Stimulated activated CD8-positive, alpha-beta memory T cell treated with anti-CD3 and anti-CD28 coated beads, Interleukin-12 subunit alpha, Interleukin-12 subunit beta, amount 100 ng/mL, for 4 hours (primary cell): ENCODE measurements around the gene GTPBP10.

Experiments
- DNase-seq: peaks from one replicate; pipeline ENCODE4 v3.0.0-alpha.2; 2020; ENCODE audit warnings: low read depth

The GTPBP10 gene

GRCh38 chr7:90351987-90352386, 5.5 kb downstream of the GTPBP10 start:
- DNase-seq = no peak

- no peak for DNase-seq
Observed at GRCh38 chr7:90383422-90383821, 36.9 kb downstream of the GTPBP10 start.

- no peak for DNase-seq
Observed at GRCh38 chr7:90383861-90384260, 37.3 kb downstream of the GTPBP10 start.

- no peak for DNase-seq
Observed at GRCh38 chr7:90384433-90384832, 37.9 kb downstream of the GTPBP10 start.

- no peak for DNase-seq
Observed at GRCh38 chr7:90387470-90388240, 41.1 kb downstream of the GTPBP10 start.

GRCh38 chr7:90390926-90391325, 44.4 kb downstream of the GTPBP10 start:
- no peak for DNase-seq

DNA sequence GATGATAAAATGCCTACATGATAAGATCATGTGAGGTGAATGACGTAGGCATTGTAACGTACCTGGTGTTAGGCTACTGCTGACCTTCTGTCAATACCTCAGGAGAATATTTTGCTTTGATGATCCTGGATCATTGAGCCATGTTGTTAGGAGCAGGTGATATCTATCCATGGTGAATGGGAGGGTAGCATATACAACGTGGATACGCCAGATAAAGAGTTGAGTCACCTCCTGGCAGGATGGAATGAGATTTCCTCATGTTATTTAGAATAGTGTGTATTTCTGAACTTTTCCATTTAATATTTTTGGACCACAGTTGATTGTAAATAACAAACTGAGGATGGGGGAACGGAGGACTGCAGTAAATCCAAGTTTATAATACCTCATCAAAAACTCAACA, 45.0 kb downstream of the GTPBP10 start:
- no peak for DNase-seq

- DNase-seq = no peak
Observed at GRCh38 chr7:90396420-90396819, 49.9 kb downstream of the GTPBP10 start.

DNA sequence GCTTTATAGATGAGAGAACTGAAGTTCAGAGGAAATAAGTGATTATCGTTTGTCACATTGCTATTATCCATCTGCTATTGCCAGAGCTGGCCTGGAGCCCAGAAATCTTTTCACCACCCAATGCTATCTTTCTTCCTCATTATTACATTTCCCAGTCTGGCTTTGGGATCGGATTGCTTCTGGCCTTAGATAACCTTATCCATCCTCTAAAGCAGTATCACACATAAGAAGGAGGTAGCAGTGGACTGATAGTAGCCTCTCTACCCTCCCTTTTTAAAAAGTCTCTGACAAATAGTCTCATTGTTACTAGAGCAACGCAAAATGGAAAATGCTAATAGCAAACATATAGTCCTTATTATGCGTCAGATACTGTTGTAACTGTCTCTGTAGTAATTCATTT, 55.5 kb downstream of the GTPBP10 start:
- no peak for DNase-seq

DNA sequence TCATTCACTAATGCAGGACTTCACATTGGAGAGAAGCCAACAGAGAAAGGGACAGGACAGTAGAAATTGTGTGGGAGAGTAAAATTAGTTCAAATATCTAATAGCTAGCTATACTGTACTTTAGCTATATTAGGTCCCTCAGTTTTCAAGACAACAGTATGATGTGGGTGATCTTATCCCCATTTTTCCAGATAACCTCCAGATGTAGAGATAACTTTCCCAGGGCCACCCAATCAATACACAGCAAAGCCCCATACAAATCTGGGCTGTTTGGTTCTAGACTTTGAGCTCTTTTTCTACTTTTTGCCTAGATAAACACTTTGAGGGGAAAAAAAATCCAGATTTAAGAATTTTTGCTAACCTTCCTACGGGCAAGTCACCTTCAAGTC, 56.3 kb downstream of the GTPBP10 start:
- no peak for DNase-seq

DNA sequence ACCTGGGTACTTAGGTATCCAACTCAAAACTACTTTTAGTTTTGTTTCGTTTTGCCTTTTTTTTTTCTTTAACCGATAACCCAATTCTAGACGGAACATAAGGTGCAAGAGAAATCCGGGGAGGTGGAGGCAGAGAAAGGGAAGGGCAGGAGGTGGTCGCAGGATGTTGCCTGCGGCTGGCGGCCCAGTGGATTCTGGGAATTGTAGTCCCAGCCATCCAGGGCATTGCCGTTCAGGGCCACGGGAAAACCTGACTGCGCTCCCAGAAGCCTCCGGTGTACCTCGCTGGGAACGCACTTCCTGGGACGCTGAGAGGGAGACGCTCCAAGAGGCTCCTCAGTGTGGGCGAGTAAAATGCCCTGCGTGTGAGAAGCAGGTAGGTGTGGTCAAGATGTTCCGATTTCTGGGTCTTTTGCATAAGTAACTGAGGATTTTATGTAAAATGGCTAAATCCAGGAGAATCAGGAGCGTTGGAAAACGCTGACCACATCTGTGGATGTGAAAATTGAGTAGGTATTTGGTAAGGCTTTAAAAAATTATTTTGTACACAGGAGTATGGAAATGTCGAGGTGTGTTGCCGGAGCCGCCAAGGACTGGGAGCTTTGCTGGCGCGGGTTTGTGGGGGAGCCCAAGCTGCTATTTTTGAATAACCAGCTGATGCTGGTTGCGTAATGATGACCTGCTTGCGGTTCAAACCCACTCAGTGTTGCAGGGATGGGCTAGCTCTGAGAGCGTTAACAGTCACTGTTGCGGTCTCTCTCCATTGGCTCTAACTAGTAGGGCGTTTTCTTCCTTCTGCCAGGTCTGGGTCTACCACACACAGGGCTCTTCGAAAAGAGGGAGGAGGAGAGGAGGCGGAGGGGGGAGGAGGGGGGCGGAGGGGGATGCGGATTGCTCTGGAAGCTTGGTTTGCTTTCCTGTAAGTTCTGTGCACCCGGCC, 56.9 kb downstream of the GTPBP10 start, which contains the start of gene CLDN12:
Gene CLDN12 (plus strand): TSS at position 288 of the 940 bp plus-strand sequence. CDS start 9,216 bp downstream, outside the sequence.
- peak; percentile 48 for DNase-seq

DNA sequence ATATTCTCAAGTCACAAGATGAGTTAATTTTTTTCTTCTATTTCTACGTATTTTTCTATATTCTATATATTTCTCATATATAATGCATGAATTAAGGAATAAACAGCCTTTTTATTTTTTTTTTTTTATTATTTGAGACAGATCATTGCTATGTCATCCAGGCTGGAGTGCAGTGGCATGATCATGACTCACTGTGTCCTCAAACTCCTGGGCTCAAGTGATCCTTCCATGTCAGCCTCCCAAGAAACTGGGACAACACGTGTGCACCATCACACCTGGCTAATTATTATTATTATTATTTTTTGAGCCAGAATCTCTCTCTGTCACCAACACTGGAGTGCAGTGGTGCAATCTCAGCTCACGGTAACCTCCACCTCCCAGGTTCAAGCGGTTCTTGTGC, 58.3 kb downstream of the GTPBP10 start:
- DNase-seq = no peak

- no peak for DNase-seq
Observed at GRCh38 chr7:90407484-90407821, 60.9 kb downstream of the GTPBP10 start.

- no peak for DNase-seq
Observed at GRCh38 chr7:90408142-90408541, 61.6 kb downstream of the GTPBP10 start.

- no peak for DNase-seq
Observed at GRCh38 chr7:90409667-90410066, 63.2 kb downstream of the GTPBP10 start.

DNA sequence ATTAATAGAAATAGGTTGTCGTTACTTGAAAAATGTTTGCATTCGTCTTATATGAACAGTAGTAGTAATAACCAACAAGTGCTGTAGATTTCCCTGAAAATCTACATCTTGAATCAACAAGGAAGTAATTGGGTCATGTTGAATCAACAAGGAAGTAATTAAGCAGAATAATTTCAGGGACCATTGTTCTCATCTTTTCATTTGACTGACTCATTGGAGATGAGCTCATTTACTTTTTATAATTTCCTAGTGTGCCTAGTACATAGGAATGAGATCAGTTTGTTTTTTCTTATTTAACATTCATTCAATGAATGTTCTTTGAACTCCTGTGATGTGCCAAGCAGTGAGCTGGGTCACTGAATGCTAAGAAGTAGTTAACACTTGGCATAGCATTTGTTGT, 65.0 kb downstream of the GTPBP10 start:
- no peak for DNase-seq

- no peak for DNase-seq
Observed at GRCh38 chr7:90412458-90413184, 66.1 kb downstream of the GTPBP10 start.

DNA sequence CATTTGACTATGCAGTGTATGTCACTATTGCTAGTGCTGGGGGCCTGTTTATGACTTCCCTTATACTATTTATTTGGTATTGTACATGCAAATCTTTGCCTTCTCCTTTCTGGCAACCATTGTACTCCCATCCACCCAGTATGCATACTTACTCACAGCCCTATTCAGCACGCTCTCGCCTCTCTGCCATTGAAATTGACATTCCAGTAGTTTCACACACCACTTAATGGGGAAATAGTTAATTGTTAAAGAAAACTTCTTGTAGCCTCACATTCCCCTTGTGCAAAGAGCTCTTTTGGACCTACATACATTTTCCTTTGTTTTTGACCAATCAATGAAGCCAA, 66.6 kb downstream of the GTPBP10 start:
- DNase-seq = no peak

DNA sequence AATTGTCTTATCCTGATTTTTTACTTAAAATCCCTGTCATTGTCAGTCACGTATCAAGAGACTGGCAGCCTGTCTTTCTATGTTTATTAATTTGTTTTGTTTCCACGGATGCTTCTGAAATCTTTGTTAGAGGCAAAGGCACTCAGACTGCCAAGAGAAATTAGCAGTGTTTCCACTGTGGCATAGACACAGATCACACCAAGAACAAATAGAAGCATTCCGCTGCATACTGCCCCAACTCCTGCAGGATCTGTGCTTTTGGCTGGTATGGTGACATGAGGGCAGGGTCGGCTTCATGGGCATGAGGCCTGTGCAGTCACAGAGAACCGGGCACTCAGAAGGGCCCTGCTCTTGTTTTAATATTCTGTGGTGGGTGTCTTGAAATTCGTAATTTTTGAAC, 75.1 kb downstream of the GTPBP10 start:
- no peak for DNase-seq

GRCh38 chr7:90424720-90425119, 78.2 kb downstream of the GTPBP10 start:
- no peak for DNase-seq

DNA sequence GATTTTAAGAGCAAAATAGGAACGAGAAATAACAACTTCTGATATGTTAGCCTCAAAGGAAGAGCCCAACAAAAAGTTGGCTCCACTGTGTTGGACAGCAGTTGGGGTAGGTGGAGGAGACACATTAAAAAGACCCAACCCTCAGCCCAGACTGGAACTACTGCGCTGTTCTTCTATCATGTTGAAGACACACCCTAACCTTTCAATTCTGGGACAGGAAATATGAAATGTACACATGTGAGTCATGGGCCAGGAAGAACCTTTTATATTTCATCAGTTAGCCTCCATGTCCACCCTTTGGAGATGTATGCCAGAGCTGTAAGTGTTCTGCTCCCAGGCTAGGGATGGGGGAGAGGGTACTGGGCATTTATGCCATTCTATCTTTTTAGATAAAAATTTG, 78.9 kb downstream of the GTPBP10 start:
- DNase-seq = no peak

- no peak for DNase-seq
Observed at GRCh38 chr7:90430614-90431460, 84.3 kb downstream of the GTPBP10 start.
